ENCODE measurements around the gene TMCC1. TPM values are rescaled to one million over a fixed set of nuclear protein-coding genes. Genes with fewer than 3 reads are reported as not detected.
"Not testable (repeated sequence)": the region's sequence is repeated elsewhere in the genome, so short reads cannot be mapped to it uniquely, and the experiment has no call there.

The TMCC1 gene
- total RNA-seq, 6 experiments from 2014 or later: 21.7 to 124 (median 25.2) TPM

- 88% methylated on average over 1 of the region's 1 CpG for WGBS (ENCODE audit: insufficient coverage, low coverage, low lambda C conversion rate, missing lambda C conversion rate)
- Histone ChIP-seq H3K36me3 (no peaks in the 10 kb centered on the region), H3K4me1 (no peaks in the 10 kb centered on the region), H3K27ac (no peak overlapping the region), H3K9me3 (no peaks in the 10 kb centered on the region), H3K4me3 (no peak overlapping the region), H3K27me3 (no peaks in the 10 kb centered on the region)
- no peak for ATAC-seq
- DNase-seq: no peak
- intact Hi-C loops (cut with DNase I): no loop called here
- TF ChIP-seq CTCF (IDR thresholded peaks at IDR 0.05) (no peak), POLR2A (IDR thresholded peaks at IDR 0.05) (no peak)
Observed at GRCh38 chr3:129699612-129700011, 193.9 kb downstream of the TMCC1 start.

GRCh38 chr3:129699199-129699598 is 194.3 kb downstream of the TMCC1 start:
- ATAC-seq (peak in 2 of 4 donors; percentile 24 to 34), DNase-seq (no peak)
- Histone ChIP-seq H3K27me3 (no peaks in the 10 kb centered on the region), H3K27ac (no peak overlapping the region), H3K36me3 (no peaks in the 10 kb centered on the region), H3K9me3 (no peaks in the 10 kb centered on the region), H3K4me3 (no peak overlapping the region), H3K4me1 (no peaks in the 10 kb centered on the region)
- intact Hi-C loops (cut with DNase I): no loop called here
- TF ChIP-seq CTCF (IDR thresholded peaks at IDR 0.05) (no peak), POLR2A (IDR thresholded peaks at IDR 0.05) (no peak)
- WGBS (ENCODE audit: insufficient coverage, low coverage, low lambda C conversion rate, missing lambda C conversion rate): 72% methylated on average over 4 of the region's 4 CpGs

- no peaks in the 10 kb centered on the region for H3K27me3 ChIP-seq
- ATAC-seq: no peak
- DNase-seq: no peak
- no peak overlapping the region for H3K4me3 ChIP-seq
- no peak for TF ChIP-seq CTCF (IDR thresholded peaks at IDR 0.05)
- no peak for TF ChIP-seq POLR2A (IDR thresholded peaks at IDR 0.05)
- H3K9me3 ChIP-seq: no peaks in the 10 kb centered on the region
- WGBS (ENCODE audit: insufficient coverage, low coverage, low lambda C conversion rate, missing lambda C conversion rate): 34% methylated on average over 4 of the region's 6 CpGs
- intact Hi-C loops (cut with DNase I): no loop called here
- H3K4me1 ChIP-seq: no peaks in the 10 kb centered on the region
- H3K36me3 ChIP-seq: no peaks in the 10 kb centered on the region
- no peak overlapping the region for H3K27ac ChIP-seq
Observed at GRCh38 chr3:129697229-129697969, 196.1 kb downstream of the TMCC1 start.

- H3K9me3 ChIP-seq; H3K36me3 ChIP-seq; H3K27ac ChIP-seq; DNase-seq; H3K4me1 ChIP-seq; H3K4me3 ChIP-seq; intact Hi-C loops (cut with DNase I); H3K27me3 ChIP-seq: not testable (repeated sequence)
- ATAC-seq: peak in 1 of 4 donors; percentile 18
- WGBS (ENCODE audit: insufficient coverage, low coverage, low lambda C conversion rate, missing lambda C conversion rate): 67% methylated on average over 2 of the region's 2 CpGs
Observed at GRCh38 chr3:129696430-129696829, 197.1 kb downstream of the TMCC1 start.

- H3K27ac ChIP-seq: no peak overlapping the region
- no peaks in the 10 kb centered on the region for H3K27me3 ChIP-seq
- DNase-seq (no peak), ATAC-seq (peak in 3 of 4 donors; percentile 44 to 79 (median 58))
- 64% methylated on average over 2 of the region's 2 CpGs for WGBS (ENCODE audit: insufficient coverage, low coverage, low lambda C conversion rate, missing lambda C conversion rate)
- H3K4me1 ChIP-seq: no peaks in the 10 kb centered on the region
- H3K9me3 ChIP-seq: no peaks in the 10 kb centered on the region
- no peak for TF ChIP-seq CTCF (IDR thresholded peaks at IDR 0.05)
- no peak for TF ChIP-seq POLR2A (IDR thresholded peaks at IDR 0.05)
- H3K36me3 ChIP-seq: no peaks in the 10 kb centered on the region
- intact Hi-C loops (cut with DNase I): no loop called here
- H3K4me3 ChIP-seq: no peak overlapping the region
Observed at GRCh38 chr3:129695230-129695629, 198.3 kb downstream of the TMCC1 start.

All from right lobe of liver (tissue), 6 donors.